ENCODE results near the gene BEST1.
"Not testable (repeated sequence)": the region's sequence is repeated elsewhere in the genome, so short reads cannot be mapped to it uniquely, and the experiment has no call there.

Gene BEST1

GRCh38 chr11:61947486-61948210, 2.5 kb upstream of the BEST1 start:
- in situ Hi-C loops (cut with MboI; ENCODE audit: low sequenced_read_pairs) = no loop called here

- in situ Hi-C loops (cut with MboI; ENCODE audit: low sequenced_read_pairs) = no loop called here
Observed at GRCh38 chr11:61948505-61948904, 1.6 kb upstream of the BEST1 start.

DNA sequence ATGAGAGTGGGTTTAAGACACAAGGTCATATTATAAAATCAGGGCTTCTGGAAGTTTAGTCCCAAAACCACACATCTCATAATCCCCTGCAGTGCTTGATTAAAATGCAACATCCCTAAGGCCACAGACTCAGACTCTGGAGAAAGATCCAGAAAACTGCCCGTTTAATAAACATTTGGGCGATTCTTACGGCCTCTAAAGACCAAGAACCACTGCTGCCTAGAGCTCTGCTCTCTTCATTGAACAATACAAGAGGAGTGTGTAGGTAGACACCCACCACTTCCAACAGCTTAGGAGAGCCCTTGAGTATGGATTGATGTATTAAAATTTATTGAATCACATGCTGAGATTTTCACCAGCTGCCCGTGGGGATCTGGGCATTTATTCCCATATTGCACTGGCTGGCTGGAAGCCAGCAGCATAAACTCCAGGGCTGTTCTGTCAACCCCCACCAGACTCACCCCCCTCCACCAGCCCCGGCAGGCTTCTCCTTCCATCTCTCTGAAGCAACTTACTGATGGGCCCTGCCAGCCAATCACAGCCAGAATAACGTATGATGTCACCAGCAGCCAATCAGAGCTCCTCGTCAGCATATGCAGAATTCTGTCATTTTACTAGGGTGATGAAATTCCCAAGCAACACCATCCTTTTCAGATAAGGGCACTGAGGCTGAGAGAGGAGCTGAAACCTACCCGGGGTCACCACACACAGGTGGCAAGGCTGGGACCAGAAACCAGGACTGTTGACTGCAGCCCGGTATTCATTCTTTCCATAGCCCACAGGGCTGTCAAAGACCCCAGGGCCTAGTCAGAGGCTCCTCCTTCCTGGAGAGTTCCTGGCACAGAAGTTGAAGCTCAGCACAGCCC, 749 bp upstream of the BEST1 start:
- in situ Hi-C loops (cut with MboI; ENCODE audit: low sequenced_read_pairs) = no loop called here

- in situ Hi-C loops (cut with MboI; ENCODE audit: low sequenced_read_pairs) = no loop called here
Observed at GRCh38 chr11:61951484-61952135, 1.5 kb downstream of the BEST1 start.

DNA sequence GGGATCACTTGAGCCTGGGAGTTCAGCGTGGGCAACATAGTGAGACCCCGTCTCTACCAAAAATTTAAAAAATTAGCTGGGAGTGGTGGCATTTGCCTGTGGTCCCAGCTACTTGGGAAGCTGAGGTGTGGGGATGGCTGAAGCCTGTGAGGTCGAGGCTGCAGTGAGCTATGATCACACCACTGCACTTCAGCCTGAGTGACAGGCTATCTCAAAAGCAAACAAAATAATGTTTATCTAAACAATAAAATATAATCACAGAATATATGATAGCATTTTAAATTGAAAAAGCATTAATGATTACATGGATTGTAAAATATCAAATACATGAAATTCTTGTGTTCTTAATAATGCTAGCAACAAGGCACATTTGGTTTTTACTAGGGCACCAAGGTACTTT, 2.7 kb downstream of the BEST1 start:
- in situ Hi-C loops (cut with MboI; ENCODE audit: low sequenced_read_pairs) = no loop called here

GRCh38 chr11:61953632-61954031, 3.5 kb downstream of the BEST1 start:
- in situ Hi-C loops (cut with MboI; ENCODE audit: low sequenced_read_pairs) = not testable (repeated sequence)

DNA sequence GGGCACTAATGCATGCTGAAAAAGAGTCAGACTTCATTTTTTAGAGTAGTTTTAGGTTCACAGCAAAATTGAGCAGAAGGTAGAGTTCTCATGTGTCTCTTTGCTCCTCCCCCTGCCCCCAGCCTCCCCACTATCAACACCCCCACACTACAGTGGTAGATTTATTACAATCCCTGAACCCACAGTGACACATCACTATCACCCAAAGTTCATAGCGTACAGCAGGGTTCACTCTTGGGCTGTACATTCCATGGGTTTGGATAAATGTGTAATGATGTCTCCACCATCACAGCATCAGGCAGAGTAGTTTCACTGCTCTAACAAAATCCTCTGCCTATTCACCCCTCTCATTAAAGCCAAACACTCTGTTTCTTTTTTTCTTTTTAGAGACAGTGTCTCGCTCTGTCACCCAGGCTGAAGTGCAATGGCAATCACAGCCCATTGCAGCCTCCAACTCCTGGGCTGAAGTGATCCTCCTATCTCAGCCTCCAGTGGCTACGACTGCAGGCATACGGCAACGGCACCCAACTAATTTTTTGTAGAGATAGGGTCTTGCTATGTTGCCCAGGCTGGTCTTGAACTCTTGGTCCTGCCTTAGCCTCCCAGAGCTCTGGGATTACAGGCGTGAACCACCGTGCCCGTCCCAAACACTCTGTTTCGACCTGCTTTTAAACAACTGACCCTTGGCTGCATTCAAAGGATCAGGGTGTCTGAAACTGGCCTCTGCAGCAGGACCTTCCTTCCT, 4.1 kb downstream of the BEST1 start:
- in situ Hi-C loops (cut with MboI; ENCODE audit: low sequenced_read_pairs) = no loop called here

DNA sequence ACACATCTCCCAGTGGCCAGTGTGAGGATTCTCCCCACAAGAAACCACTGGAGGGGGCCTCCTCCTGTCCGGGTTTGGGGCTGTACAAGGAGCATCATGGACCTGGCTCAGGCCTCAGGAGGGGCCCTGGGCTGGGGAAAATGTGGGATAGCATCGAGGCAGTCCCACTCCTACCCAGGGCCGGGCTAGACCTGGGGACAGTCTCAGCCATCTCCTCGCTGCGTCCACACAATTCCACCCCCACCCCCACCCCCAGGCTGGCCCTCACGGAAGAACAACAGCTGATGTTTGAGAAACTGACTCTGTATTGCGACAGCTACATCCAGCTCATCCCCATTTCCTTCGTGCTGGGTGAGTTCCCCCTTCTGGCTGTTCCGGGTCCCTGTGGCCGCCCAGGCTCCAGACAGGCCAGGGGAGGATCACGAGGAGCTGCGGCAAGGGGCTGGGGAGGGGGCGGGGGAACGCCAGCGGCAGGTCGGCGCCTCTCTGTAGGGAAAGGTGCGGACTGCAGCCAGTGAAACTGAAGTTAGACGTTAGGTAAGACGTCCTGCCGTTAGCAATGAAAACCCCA, 4.8 kb downstream of the BEST1 start:
- in situ Hi-C loops (cut with MboI; ENCODE audit: low sequenced_read_pairs) = no loop called here

- in situ Hi-C loops (cut with MboI; ENCODE audit: low sequenced_read_pairs) = no loop called here
Observed at GRCh38 chr11:61955422-61956135, 5.4 kb downstream of the BEST1 start.

DNA sequence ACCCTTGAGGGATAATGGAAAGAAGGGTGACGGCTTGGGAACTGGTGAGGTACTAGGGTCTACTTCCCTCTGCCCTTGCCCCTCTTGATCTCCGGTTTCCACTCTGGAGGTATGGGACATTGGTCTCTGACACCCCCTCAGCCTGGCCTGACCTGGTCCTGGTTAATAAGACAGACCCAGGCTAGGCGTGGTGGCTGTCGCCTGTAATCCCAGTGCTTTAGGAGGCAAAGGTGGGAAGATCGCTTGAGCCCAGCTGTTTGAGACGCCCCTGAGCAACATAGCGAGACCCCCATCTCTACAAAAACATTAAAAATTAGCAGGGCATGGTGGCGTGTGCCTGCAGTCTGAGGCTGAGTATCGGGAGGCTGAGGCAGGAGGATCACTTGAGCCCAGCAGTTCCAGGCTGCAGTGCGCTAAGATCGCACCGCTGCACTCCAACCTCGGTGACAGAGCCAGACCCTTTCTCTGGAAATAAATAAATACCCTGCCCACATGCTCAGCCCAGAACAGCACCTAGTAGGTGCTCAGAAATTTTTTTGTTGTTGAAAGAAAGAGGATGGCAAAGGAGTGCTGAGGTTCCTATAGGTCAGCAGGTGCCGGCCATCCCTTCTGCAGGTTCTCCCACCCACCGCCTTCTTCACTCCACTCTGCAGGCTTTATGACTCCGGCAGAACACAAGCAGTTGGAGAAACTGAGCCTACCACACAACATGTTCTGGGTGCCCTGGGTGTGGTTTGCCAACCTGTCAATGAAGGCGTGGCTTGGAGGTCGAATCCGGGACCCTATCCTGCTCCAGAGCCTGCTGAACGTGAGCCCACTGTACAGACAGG, 6.3 kb downstream of the BEST1 start:
- in situ Hi-C loops (cut with MboI; ENCODE audit: low sequenced_read_pairs) = no loop called here

DNA sequence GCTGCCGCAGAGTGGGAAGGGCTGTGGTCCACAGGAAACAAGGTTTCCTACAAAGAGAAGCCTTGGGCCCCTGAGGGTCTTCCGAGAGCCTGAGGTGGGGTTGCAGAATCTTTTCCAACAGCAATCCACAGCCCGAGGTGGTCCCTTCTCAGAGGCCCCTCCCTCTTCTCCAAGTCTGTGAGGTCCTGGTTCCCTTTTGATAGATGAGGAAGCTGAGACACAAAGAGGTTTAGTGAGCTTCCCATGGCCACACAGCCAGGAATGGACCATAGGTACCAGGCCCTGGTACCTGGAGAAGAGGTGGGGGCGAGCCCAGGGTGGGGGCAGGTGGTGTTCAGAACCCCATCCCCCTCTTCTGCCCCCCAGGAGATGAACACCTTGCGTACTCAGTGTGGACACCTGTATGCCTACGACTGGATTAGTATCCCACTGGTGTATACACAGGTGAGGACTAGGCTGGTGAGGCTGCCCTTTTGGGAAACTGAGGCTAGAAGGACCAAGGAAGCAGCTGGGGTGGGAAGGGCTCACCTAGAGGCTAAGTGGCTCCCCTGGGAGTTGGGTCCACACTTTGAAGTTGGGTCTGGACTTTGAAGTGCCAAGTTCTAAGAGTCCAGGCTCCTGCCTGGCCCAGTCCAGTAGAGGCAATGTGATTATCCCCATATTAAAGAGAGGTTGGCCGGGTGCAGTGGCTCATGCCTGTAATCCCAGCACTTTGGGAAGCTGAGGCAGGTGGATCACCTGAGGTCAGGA, 7.0 kb downstream of the BEST1 start:
- in situ Hi-C loops (cut with MboI; ENCODE audit: low sequenced_read_pairs) = no loop called here

GRCh38 chr11:61958590-61958989, 8.4 kb downstream of the BEST1 start:
- in situ Hi-C loops (cut with MboI; ENCODE audit: low sequenced_read_pairs) = no loop called here

GRCh38 chr11:61959114-61959513, 9.0 kb downstream of the BEST1 start:
- in situ Hi-C loops (cut with MboI; ENCODE audit: low sequenced_read_pairs) = no loop called here

- in situ Hi-C loops (cut with MboI; ENCODE audit: low sequenced_read_pairs) = no loop called here
Observed at GRCh38 chr11:61959678-61960077, 9.5 kb downstream of the BEST1 start.

GRCh38 chr11:61960532-61960931, 10.4 kb downstream of the BEST1 start:
- in situ Hi-C loops (cut with MboI; ENCODE audit: low sequenced_read_pairs) = no loop called here

GRCh38 chr11:61961570-61962212, 11.5 kb downstream of the BEST1 start:
- in situ Hi-C loops (cut with MboI; ENCODE audit: low sequenced_read_pairs) = no loop called here

- in situ Hi-C loops (cut with MboI; ENCODE audit: low sequenced_read_pairs) = no loop called here
Observed at GRCh38 chr11:61962213-61963015, 12.3 kb downstream of the BEST1 start.

Measured in HL-60/S4 treated with phorbol 12-myristate 13-acetate at 8.2 ng/mL for 4 days and 3 days (cell line).